ENCODE results near the gene CIRBP. TPM values are rescaled to one million over a fixed set of nuclear protein-coding genes. Genes with fewer than 3 reads are reported as not detected.

Gene CIRBP
- polyA plus RNA-seq, 1 of the 3 experiments (the other 2 are of a cell fraction), result 762 TPM

GRCh38 chr19:1263188-1263587, 5.9 kb upstream of the CIRBP start:
- 86% methylated on average over 5 of the region's 5 CpGs for WGBS (ENCODE audit: low lambda C conversion rate)
- no peak overlapping the region for H3K9ac ChIP-seq
- peaks cover 8% of the 10 kb centered on the region for H4K20me1 ChIP-seq (ENCODE audit: insufficient read depth)
- no peaks in the 10 kb centered on the region for H3K9me3 ChIP-seq
- H2AFZ ChIP-seq (ENCODE audit: low read depth), result no peak overlapping the region
- no peak overlapping the region for H3K27ac ChIP-seq (ENCODE audit: low read depth in 2 of 2, low read length in 1 of 2)
- ChIA-PET POLR2A (interaction anchor here (1.1 kb wide), 1 partner anchor 19 kb away, joined by 4 read pairs; no protein-coding TSS in a partner anchor), CTCF (interaction anchor here (1.1 to 18.6 kb wide), 5 partner anchors 8 to 53 kb away, joined by 3 to 594 read pairs (median 4); partner anchors contain the start of gene ATP5F1D)
- H3K4me2 ChIP-seq, result no peak overlapping the region; the same call in 1 of the 2 replicates
- TF ChIP-seq GATA2 (CRISPR knock-in tag; IDR thresholded peaks at IDR 0.05) (no peak), MAX (IDR thresholded peaks at IDR 0.05; ENCODE audit: low read depth) (no peak), TEAD4 (IDR thresholded peaks at IDR 0.05; ENCODE audit: borderline replicate concordance, insufficient read depth) (no peak), FOSL2 (IDR thresholded peaks at IDR 0.05; ENCODE audit: borderline replicate concordance, low read depth) (no peak), PBX3 (IDR thresholded peaks at IDR 0.05) (no peak), FOXM1 (IDR thresholded peaks at IDR 0.05; ENCODE audit: low read depth) (no peak), RAD21 (IDR thresholded peaks at IDR 0.05; ENCODE audit: low read length) (no peak)
- TF ChIP-seq, protein P1, sequence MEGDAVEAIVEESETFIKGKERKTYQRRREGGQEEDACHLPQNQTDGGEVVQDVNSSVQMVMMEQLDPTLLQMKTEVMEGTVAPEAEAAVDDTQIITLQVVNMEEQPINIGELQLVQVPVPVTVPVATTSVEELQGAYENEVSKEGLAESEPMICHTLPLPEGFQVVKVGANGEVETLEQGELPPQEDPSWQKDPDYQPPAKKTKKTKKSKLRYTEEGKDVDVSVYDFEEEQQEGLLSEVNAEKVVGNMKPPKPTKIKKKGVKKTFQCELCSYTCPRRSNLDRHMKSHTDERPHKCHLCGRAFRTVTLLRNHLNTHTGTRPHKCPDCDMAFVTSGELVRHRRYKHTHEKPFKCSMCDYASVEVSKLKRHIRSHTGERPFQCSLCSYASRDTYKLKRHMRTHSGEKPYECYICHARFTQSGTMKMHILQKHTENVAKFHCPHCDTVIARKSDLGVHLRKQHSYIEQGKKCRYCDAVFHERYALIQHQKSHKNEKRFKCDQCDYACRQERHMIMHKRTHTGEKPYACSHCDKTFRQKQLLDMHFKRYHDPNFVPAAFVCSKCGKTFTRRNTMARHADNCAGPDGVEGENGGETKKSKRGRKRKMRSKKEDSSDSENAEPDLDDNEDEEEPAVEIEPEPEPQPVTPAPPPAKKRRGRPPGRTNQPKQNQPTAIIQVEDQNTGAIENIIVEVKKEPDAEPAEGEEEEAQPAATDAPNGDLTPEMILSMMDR (IDR thresholded peaks at IDR 0.05), result no peak
- TF ChIP-seq, protein P2, sequence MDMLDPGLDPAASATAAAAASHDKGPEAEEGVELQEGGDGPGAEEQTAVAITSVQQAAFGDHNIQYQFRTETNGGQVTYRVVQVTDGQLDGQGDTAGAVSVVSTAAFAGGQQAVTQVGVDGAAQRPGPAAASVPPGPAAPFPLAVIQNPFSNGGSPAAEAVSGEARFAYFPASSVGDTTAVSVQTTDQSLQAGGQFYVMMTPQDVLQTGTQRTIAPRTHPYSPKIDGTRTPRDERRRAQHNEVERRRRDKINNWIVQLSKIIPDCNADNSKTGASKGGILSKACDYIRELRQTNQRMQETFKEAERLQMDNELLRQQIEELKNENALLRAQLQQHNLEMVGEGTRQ (IDR thresholded peaks at IDR 0.05; ENCODE audit: borderline replicate concordance, low read depth, low read length), result no peak
- H3K79me2 ChIP-seq (ENCODE audit: insufficient read depth), result peaks cover 17% of the 10 kb centered on the region
- no peaks in the 10 kb centered on the region for H3K9me2 ChIP-seq
- peaks cover 33% of the 10 kb centered on the region for H3F3A ChIP-seq (replicated peaks; ENCODE audit: insufficient read depth)
- H3K4me3 ChIP-seq (ENCODE audit: low read depth in 2 of 2, low read length in 1 of 2), result no peak overlapping the region
- peaks cover 0 to 7% of the 10 kb centered on the region in 2 experiments for H3K36me3 ChIP-seq (replicated peaks in 1 of 2; ENCODE audit: control insufficient read depth in 1 of 2, insufficient read depth in 2 of 2, low read length in 1 of 2)
- no peak for DNase-seq
- H3K27me3 ChIP-seq (ENCODE audit: insufficient read depth), result no peaks in the 10 kb centered on the region
- peaks cover 56 to 69% of the 10 kb centered on the region in 2 experiments for H3K4me1 ChIP-seq (ENCODE audit: control insufficient read depth in 1 of 2, insufficient read depth in 2 of 2, low read depth in 1 of 2, low read length in 1 of 2)

DNA sequence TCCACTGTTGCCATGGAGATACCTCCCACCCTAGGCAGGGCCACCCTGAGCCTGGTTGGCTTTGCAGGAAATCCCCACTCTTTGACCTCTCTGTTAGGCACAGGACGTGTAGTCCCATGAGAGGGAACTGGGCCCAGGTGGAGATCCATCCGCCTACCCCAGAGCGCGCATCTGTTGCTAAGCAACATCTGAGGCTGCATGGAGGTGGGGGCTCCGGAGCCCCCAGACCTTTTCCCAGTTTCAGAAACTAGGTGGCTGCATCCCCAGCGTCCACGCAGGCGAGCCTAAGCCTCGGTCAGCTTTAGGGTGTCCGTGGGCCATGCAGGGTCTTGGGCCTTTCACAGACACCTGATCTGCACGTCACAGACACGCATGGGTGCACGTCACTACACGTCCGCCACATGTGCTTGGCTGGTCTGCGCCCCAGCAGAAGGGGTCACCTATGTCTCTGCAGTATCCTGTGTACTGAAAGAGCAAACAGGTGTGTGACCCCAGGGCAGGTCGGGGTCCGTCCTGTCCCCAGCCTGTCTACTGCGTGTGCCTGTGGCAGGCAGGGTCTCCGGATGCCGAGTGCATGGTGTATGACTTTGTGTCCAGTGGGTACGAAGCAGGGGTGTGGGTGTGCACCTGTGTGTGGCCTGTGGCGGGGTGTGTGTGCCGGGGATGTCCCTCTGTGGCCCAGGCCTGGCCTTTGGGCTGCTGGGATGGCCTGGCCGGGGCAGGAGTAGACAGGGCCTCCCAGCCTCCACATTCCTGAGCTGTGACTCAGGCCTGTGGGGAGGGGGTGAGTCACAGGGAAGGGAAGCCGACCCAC, 4.1 kb upstream of the CIRBP start:
- POLR2A ChIA-PET, result interaction anchor here (1.1 to 2.1 kb wide), 2 partner anchors 21 kb away, joined by 3 to 32 read pairs; no protein-coding TSS in a partner anchor
- TF ChIP-seq REST (IDR thresholded peaks at IDR 0.05; ENCODE audit: low read depth, low read length) (no peak), NFIC (IDR thresholded peaks at IDR 0.05; ENCODE audit: borderline replicate concordance) (no peak), RXRA (IDR thresholded peaks at IDR 0.05; ENCODE audit: borderline replicate concordance, low read depth) (peak; percentile 73; the same call in 1 of the 2 replicates), USF1 (IDR thresholded peaks at IDR 0.05; ENCODE audit: borderline replicate concordance, low read depth) (no peak), NRF1 (IDR thresholded peaks at IDR 0.05; ENCODE audit: low read depth, low read length) (no peak), GATA2 (CRISPR knock-in tag; IDR thresholded peaks at IDR 0.05) (no peak)

More for the DNA sequence above, 4.1 kb upstream of the CIRBP start:
- peaks cover 24% of the 10 kb centered on the region for H3K79me2 ChIP-seq (ENCODE audit: insufficient read depth)
- H3K9ac ChIP-seq, result peak overlapping the region; percentile 48; the same call in 1 of the 2 replicates
- H3K36me3 ChIP-seq (replicated peaks in 1 of 2; ENCODE audit: control insufficient read depth in 1 of 2, insufficient read depth in 2 of 2, low read length in 1 of 2), result peaks cover 0 to 1% of the 10 kb centered on the region in 2 experiments
- H3K4me2 ChIP-seq, result peak overlapping the region; percentile 67; the same call in 1 of the 2 replicates
- peak overlapping the region; percentile 78 to 87 for H3K27ac ChIP-seq (ENCODE audit: low read depth in 2 of 2, low read length in 1 of 2)
- 53% methylated on average over 15 of the region's 26 CpGs for WGBS (ENCODE audit: low lambda C conversion rate)
- DNase-seq, result no peak
- H3K4me3 ChIP-seq (ENCODE audit: low read depth in 2 of 2, low read length in 1 of 2), result no peak overlapping the region
- CTCF ChIA-PET, result interaction anchor here (1.4 to 18.6 kb wide), 5 partner anchors 10 to 344 kb away, joined by 3 to 594 read pairs (median 22); partner anchors contain the start of genes ATP5F1D and MIDN
- peaks cover 5% of the 10 kb centered on the region for H4K20me1 ChIP-seq (ENCODE audit: insufficient read depth)
- H3K9me3 ChIP-seq, result no peaks in the 10 kb centered on the region
- H2AFZ ChIP-seq (ENCODE audit: low read depth), result no peak overlapping the region
- H3K4me1 ChIP-seq (ENCODE audit: control insufficient read depth in 1 of 2, insufficient read depth in 2 of 2, low read depth in 1 of 2, low read length in 1 of 2), result peaks cover 46 to 62% of the 10 kb centered on the region in 2 experiments; a peak in 3 of 4 replicates
- no peaks in the 10 kb centered on the region for H3K9me2 ChIP-seq
- no peaks in the 10 kb centered on the region for H3K27me3 ChIP-seq (ENCODE audit: insufficient read depth)
- peaks cover 22% of the 10 kb centered on the region for H3F3A ChIP-seq (replicated peaks; ENCODE audit: insufficient read depth)
